Measurements from ENCODE around the gene NFIA.

Gene NFIA

GRCh38 chr1:61226791-61227567 is 144.6 kb downstream of the NFIA start:
- no peak for DNase-seq

DNA sequence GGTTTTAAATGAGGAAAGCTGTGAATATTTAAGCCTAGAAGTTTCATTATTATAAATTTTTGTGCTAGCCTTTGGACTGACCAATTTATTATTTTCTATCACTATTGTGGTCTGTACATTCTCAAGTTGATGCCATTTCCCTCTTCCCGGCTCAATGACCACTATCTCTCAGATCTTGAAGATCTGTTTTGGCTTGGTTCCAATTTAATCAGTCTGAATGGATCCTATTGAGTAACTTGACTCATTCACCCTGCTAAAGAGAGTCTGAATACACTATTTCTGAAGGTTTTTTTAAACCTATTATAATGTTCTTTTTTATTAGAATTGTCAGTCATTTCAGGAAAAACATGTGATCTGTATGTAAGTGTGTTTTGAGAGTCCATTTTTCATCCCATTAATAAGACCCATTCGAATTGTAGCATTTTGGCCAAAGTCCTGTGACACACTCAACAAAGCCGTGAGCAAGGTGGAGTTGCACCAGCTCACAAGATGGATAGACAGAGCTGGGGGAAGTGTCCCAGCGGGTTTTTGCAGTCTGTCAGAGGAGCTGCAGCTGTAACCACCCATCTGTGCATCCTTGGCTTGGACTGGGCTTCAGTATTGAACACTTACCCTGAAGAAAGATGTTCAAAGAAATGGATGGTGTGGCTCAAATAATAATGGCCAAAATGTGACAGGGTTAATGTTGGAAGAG is 145.6 kb downstream of the NFIA start:
- DNase-seq = no peak

GRCh38 chr1:61230523-61230922 is 148.2 kb downstream of the NFIA start:
- DNase-seq = no peak

DNA sequence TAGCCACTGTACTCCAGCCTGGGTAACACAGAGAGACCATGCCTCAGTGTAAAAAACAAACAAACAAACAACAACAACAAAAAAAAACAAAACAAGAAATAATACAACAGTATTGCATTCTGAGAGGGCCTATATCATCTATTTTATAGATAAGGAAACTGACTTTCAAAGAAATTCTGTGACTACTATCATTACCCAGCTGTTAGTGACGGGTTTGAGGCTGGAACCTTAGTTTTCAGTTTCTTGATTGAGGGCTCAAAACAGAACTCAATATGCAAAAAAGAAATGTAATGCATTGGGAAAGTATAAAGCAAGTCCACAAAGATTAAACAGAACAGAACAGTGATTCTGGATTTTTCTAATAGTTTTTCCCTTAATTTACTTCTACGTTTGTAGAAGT is 149.4 kb downstream of the NFIA start:
- DNase-seq = no peak

DNA sequence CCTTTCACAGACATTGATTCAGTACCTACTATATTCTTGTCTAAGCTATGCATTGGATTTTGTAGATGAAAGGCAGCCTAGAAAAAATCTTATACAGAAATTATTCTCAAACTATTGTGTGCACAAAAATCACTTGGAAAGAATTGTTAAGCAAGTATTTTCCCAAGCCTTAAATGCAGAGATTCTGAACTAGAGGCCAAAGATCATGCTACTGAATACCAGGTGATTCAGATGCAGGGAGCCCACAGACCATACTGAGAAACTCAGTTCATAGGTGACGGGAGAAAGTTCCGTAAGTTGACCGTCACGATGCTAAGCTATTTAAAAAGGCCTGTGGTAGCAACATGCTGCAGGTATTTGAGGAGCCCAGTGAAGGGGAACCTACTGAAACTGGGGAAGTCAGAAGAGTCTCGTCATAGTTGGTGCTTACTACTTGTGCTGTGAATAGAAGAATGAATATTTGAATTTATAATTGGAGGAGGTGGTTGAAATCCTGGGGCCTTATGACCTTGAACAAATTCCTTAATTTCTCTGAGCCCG is 150.8 kb downstream of the NFIA start:
- no peak for DNase-seq

DNA sequence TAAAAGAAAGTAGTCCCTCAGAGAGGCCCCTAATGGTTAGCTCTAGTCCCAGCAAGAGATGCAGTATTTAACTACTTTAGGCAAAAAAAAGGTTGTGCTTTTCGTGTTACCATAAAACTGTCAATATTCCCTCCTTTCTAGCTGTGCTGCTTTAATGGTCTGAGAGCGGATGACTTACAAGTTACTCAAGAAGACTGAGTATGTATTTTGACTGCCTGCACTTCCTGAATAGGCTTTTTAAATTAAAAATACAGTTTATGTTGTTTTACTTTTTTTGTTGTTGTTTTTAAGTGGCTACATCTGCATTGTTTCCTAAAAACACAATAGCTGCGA is 152.2 kb downstream of the NFIA start:
- no peak for DNase-seq

- no peak for DNase-seq
Measured at GRCh38 chr1:61237147-61237546, 154.8 kb downstream of the NFIA start.

DNA sequence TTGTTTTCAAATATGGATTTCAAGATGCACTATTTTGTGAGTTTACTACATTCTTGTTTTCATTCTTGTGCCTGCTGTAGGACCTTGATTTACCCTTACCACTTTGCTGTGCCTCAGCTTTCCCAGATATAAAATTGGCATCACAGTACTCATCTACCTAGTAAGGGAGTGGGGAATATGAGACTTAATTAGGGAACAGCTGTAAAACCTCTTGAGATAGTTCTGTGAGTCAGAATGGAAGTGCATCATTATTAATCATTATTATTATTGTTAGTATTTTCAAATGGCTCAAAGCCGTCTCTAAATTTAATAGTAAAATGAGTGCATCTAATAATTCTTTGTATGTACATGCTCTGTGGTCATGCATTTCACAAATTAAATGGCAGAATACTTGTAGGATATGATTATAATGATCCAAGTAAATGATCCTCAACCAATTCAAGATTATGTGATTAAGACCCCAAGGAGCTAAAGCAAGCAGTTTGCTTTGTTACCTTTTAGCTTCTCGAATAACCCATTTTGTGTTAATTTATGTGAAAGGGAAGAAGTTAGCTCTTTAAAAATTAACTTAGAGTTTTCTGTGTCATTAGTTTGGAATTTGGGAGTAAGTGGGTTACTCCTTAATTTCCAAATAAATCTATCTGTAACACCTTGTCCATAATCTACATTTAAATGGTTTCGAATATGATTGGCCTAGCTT is 155.4 kb downstream of the NFIA start:
- DNase-seq = no peak

GRCh38 chr1:61238359-61238665 is 156.0 kb downstream of the NFIA start:
- no peak for DNase-seq

DNA sequence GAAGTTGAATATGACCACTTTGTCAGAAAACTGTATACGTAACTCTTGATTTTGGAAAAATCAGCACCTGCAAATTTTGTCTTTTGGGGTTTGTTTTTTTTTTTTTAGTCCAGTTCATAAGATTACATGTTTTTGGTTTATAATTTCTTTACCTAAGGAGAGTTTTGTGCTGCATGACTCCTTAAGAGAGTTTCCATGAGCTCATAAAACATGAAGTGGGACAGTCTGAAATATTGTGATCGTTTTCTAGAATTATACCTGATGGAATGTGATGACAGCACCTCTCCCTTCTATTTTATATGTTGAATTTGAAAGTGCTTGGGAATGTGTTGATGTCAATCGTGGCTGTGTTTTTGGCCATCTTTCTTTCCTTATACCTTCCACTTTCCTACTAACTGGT is 158.5 kb downstream of the NFIA start:
- DNase-seq = no peak

DNA sequence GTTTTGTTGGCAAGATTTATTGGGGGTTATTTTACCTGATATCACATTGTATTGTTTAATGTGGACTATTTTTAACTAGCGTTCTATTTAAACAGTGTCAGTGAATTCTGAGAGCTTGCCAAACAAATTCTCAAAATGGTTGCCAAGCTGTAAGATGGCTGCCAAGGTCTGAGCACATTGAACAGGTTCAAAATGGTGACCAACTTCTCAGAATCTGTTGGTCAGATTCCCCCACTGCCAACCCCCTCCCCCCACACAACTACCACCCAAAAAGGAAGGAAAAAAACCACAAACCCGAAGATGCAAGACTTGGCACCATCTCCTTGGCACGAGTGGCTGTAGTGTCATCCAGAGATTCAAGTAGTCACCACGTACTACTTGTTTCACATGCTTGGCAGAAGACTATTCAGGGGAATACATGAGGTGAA is 159.1 kb downstream of the NFIA start:
- DNase-seq = no peak

- DNase-seq = no peak
Measured at GRCh38 chr1:61241973-61242381, 159.6 kb downstream of the NFIA start.

DNA sequence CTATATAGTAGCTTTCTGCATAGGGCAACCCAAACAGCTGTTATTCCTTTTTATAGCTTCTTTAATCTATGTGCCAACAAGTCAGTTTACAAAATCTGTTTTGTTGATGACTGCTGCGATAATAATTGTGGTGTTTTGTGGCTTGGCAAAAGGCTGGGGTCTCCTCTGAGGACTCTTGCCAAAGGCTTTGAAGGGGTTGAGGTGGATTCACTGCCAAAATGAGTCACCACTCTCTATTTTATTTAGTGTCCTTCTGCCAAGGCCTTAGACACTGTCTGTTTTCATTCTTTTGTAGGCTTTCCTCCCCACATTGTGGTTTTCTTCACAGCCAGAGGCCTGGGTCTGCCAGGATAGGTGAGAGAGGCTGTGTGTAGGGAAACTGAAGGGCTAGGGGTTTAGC is 161.8 kb downstream of the NFIA start:
- DNase-seq = no peak

GRCh38 chr1:61245696-61246400 is 163.5 kb downstream of the NFIA start:
- DNase-seq = no peak

GRCh38 chr1:61247051-61247825 is 164.9 kb downstream of the NFIA start:
- no peak for DNase-seq

DNA sequence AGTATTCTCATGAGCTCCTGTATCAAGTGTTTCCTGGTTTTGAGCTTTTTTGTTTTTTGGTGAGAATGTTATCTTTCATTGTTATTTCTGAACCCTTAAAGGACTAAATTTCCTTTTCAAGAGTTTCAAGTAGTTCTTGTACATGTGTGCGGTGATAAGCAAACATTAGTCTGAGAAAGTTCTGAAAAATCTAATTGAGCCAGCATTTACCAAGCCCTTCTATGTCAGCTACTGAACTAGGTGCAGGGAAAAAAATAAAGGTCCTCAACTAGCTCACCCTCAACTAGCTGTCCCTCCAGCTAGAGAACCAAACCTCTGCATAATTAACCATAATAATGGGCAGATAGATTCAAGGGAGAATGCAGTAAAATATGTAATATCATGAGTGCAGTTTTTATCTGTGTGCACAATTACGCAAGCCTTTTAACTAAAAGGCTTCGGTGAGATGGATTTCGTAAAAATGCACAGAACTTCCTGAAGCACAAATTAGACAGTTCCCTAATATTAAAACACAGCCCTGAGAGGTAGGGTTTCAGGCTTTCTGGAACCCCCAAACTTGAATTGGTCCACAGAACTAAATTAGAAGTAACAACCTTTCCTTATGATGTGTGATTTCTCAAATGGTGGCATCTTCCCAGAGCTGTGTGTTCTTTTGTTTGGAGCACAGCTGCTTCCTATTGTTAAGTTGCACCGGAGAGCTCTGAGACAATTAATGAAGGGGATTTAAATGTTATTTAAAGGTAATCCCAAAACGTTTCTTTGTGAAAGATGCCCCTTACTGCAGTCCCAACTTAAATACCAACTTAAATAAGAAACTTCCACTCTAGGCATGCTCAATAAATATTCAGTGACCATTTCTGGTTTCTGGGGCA is 165.8 kb downstream of the NFIA start:
- DNase-seq = no peak

GRCh38 chr1:61250933-61251332 is 168.6 kb downstream of the NFIA start:
- DNase-seq = no peak

- DNase-seq = no peak
Measured at GRCh38 chr1:61253059-61253735, 170.8 kb downstream of the NFIA start.

- DNase-seq = no peak
Measured at GRCh38 chr1:61253912-61254633, 171.7 kb downstream of the NFIA start.
